ENCODE data around the gene THRAP3. TPM values are rescaled to one million over a fixed set of nuclear protein-coding genes. Genes with fewer than 3 reads are reported as not detected.

THRAP3 gene
- polyA plus RNA-seq, 1 donor: 169 TPM

GRCh38 chr1:36326499-36326898 lies 102.3 kb downstream of the THRAP3 start:
- DNase-seq: no peak

DNA sequence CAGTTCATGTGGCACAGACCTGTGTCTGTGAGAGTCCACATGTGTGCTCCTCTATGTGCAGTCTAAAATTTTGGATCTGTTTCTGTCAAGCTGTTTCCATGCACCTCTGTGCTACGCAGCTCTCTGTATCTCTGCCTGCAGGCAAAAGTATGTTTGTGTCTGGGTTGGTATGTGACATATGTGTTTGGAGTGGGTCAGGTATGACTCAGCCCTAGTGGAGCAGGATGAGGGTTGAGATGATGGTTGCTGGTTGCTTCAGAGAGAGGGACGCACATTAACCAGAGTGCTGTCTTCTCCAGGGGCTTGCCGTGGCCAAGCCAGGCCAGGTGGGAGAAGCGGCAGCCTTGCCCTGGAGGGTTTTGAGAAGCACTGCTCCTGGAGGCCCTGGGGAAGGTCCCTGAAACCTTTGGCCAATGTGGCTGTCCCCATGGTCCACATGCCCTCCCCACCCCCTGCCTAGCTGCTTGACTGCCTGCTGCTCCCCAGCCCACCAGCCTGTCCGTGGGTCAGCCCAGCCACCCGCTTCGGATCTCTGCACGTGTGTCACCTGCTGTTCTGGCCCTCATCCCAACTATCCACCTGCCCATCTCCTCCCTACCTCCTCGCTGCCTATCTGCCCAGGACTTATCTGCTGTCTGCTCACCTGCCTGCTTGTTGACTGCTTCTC lies 103.3 kb downstream of the THRAP3 start:
- no peak for DNase-seq

GRCh38 chr1:36328088-36328480 lies 103.8 kb downstream of the THRAP3 start:
- DNase-seq: no peak

DNA sequence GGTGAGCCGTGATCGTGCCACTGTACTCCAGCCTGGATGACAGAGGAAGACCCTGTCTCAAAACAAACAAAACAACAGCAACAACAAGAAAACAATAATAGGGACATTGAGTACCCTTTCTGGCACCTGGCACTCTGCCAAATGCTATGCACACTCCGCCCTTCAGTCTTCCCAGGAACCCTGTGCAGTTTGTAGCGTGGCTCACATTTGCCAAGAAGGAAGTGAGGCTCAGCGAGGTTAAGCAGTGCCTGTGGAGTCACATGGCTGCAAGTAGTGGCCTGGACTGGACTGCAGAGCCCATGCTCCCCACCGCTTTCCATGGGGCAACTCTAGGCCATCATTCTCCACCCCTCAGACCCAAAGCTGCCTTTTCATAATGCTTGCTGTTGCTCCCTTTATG lies 104.5 kb downstream of the THRAP3 start:
- DNase-seq: no peak

GRCh38 chr1:36329817-36330216 lies 105.6 kb downstream of the THRAP3 start:
- DNase-seq: no peak

- DNase-seq: no peak
Measured at GRCh38 chr1:36330940-36331339, 106.7 kb downstream of the THRAP3 start.

GRCh38 chr1:36337830-36338229 lies 113.6 kb downstream of the THRAP3 start:
- DNase-seq: no peak

- DNase-seq: no peak
Measured at GRCh38 chr1:36339215-36339614, 115.0 kb downstream of the THRAP3 start.

- DNase-seq: no peak
Measured at GRCh38 chr1:36339615-36340014, 115.4 kb downstream of the THRAP3 start.

- no peak for DNase-seq
Measured at GRCh38 chr1:36341626-36342320, 117.5 kb downstream of the THRAP3 start.

GRCh38 chr1:36342426-36343185 lies 118.4 kb downstream of the THRAP3 start:
- DNase-seq: no peak

DNA sequence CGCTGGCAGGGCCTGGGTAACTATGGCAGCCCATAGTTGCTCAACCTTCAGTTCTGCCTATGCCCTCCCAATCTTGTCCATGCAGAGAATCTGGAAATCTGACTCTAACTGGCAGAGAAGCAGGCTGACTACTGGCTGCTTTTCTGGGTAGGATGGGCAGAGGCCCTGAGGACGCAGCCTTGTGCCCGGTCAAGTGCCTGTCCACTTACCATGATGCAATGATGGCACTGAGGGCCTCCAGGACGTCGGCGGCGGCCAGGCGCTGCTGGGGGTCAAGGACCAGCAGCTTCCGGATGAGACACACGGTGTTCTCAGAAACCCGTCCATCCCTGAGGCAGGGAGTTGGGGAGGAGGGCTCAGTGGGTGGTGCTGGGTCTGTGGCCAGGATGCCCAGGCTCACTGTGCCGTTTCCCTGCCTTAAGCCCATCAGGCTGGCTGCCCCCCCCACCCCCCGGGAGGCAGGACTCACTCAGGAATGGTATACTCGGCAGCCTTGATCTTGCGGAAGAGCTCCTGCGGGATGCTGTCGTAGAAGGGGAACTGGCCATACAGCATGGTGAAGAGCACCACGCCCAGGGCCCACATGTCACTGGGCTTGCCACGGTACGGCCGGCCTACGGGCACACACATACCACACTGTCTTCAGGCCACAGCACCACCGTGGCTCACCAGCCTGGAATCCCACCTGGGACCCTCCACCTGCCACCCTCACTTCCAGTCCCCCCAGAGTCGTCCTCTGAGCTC lies 119.6 kb downstream of the THRAP3 start:
- DNase-seq: no peak

DNA sequence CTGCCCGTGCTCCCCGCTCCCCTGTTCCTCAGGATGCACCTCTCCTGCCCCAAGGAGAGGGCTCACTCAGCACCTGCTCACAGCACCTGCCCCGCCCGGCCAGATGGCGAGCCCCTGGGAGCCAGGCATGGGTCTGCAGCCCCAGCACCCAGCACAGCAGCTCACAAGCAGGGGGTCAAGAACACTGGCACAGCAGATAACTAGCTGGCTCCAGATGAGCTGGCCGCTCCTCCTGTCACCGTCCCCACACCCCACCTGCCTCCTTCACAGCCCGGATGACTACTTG lies 120.1 kb downstream of the THRAP3 start:
- no peak for DNase-seq

- DNase-seq: no peak
Measured at GRCh38 chr1:36345353-36345752, 121.1 kb downstream of the THRAP3 start.

DNA sequence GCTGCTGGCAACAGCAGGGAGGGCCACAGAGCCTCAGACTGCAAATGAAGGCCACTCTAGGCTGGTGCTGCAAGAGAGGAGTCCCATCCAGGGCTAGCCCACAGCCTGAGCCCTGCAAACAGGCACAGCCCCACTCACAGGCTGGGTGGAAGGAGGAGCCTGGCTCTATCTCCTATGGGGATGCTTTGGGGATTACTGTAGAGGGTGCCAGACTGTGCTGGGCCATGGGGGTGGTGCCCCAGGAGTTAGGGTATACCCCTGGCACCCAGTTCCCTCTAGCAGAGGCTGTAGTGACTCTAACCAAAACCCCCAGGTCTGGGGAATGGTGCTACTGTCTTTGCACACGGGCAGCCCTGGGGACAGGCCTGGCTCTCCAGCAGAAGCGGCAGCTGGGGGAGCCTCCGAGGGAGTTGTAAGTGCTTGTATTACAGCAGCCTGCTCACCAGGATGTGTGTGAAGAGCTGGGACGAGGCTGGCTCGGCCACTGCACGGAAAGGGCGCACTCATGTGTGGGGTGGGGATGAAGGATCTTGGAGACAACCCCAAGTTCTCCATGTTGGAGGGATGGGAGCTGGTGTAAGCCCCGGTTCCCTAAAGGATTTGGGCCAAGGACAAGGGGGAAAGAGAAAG lies 122.6 kb downstream of the THRAP3 start:
- DNase-seq: no peak

DNA sequence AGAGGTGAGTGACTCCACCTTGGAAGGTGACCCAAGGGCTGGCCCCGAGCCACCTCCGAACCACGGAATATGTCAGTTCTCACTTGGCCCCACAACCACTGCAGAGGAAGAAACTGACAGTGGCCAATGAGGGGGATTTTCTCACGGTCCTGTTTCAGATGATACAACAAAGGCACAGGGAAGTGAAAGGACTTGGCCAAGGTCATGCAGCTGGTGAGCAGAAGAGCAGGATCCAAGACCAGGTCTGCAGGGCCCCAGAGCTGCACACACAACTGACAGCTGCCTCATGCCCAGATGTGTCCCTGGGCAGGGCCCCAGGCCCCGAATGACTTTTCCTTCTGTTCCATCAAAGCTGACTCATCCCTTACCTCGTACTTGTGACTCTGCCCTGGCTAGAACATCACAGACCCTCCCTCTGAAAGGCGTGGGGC lies 125.0 kb downstream of the THRAP3 start:
- DNase-seq: no peak

- DNase-seq: no peak
Measured at GRCh38 chr1:36349839-36350238, 125.6 kb downstream of the THRAP3 start.

GRCh38 chr1:36350659-36351226 lies 126.5 kb downstream of the THRAP3 start:
- no peak for DNase-seq

DNA sequence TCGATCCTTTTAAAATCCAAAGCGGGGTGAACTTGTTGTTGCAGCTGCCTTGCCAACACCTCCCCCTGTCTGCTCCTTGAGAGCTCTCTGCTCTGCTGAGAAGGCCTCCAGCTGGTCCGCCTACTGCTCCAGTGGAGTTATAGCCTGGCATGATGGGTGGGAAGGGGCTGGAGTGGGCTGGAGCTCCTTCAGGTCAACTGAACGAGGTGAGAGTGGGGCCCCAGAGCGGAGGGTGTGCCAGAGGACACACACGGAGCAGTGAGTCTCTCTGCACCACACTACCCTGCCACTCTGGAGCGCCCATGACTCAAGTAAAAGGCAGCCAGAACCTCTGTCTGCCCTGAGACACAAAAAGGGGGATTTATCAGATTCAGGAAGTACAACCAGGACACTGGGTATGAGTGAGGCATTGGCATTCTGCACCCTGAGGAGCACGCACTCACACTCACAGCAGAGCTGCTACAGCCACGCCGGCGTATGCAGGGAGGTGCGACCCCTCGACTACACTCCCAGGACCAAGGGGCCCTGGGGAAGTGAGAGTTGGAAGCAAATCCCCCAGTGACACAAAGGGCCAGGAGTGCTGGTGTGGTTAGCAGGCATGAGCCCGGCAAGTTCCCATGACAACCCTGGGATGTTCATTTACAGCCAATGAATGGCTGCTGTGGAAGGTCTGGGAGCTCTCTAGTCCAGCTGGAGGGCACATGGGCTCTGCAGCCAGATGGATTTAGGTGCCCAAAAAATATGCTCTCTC lies 127.2 kb downstream of the THRAP3 start:
- DNase-seq: no peak

- DNase-seq: no peak
Measured at GRCh38 chr1:36352125-36352909, 128.1 kb downstream of the THRAP3 start.
